HepG2 (cell line): Measurements from ENCODE around the gene XAF1. TPM values are rescaled to one million over a fixed set of nuclear protein-coding genes. Genes with fewer than 3 reads are reported as not detected.

Experiments
- AHR ChIP-seq: IDR thresholded peaks from 2 replicates; pipeline ENCODE4 v1.6.1; 2018; ENCODE audit warnings: missing genetic modification reagents, missing compliant biosample characterization
- GLI4 ChIP-seq: sonication (generic); formaldehyde crosslinking; IDR thresholded peaks from 2 replicates; pipeline ENCODE4 v1.5.1; 2020; ENCODE audit warnings: missing genetic modification reagents, mild to moderate bottlenecking, moderate library complexity, borderline replicate concordance
- SALL1 ChIP-seq: sonication (generic); formaldehyde crosslinking; IDR thresholded peaks from 2 replicates; pipeline ENCODE4 v1.8.0; 2022; ENCODE audit warnings: mild to moderate bottlenecking, missing genetic modification reagents
- polyA plus RNA-seq, 8 experiments: library from polyadenylated mRNA; depleted of rRNA in 3 of 8; stranded (reverse) in 7 of 8; unstranded in 1 of 8; fragments of >200 nt; fragmentation: Illumina TruSeq in 4 of 8; extraction: Trizol in 4 of 8; gene quantifications; 2 replicates each; pipeline versions ENCODE4 v1.2.1 to v1.2.3, GENCODE V29; 2011 to 2016; ENCODE audit warnings: low read depth in 4 of 8, missing spikeins in 1 of 8, mixed read lengths in 1 of 8; ENCODE audit not compliant: insufficient read depth in 1 of 8
- total RNA-seq, 5 experiments: library from RNA; depleted of rRNA; stranded (reverse); fragments of >200 nt; fragmentation: Illumina TruSeq; extraction: Trizol; gene quantifications; 2 replicates each; pipeline ENCODE4 v1.2.3, GENCODE V29; 2016; ENCODE audit warnings: low read depth in 1 of 5
- TF ChIP-seq, protein P1 (sequence below): sonication (generic); formaldehyde crosslinking; IDR thresholded peaks from 2 replicates; pipeline ENCODE4 v1.4.0; 2020; ENCODE audit warnings: mild to moderate bottlenecking, low read depth, missing genetic modification reagents
- TF ChIP-seq, protein P2 (sequence below): sonication (generic); formaldehyde crosslinking; IDR thresholded peaks from 2 replicates; pipeline ENCODE4 v1.5.0; 2020; ENCODE audit warnings: mild to moderate bottlenecking, missing genetic modification reagents, borderline replicate concordance

The XAF1 gene
- total and polyA plus RNA-seq, 2 of the 13 experiments (the other 11 are each of a cell fraction or from before 2014, with no cell fraction given): 1.2 to 2.4 TPM

DNA sequence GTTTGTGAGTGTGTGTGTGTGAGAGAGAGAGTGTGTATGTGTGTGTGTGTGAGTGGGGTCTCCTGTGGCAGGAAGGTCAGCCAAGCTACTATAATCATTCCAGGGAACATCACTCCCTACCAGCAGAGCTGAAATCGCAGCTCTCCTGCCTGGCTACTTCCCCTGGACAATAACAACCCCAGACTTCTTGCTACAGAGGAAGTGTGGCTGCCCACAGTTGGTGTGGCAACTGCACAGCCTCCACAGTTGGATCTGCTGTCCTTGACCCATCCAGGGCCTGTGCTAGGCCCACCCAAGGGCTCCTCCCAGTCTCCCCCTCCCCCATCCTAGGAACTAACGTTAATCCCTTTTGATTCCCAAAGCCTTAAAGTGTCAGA is 44.2 kb upstream of the XAF1 start (continued):
- TF ChIP-seq, protein P1, sequence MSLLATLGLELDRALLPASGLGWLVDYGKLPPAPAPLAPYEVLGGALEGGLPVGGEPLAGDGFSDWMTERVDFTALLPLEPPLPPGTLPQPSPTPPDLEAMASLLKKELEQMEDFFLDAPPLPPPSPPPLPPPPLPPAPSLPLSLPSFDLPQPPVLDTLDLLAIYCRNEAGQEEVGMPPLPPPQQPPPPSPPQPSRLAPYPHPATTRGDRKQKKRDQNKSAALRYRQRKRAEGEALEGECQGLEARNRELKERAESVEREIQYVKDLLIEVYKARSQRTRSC (CRISPR knock-in tag): no peak
- TF ChIP-seq, protein P2, sequence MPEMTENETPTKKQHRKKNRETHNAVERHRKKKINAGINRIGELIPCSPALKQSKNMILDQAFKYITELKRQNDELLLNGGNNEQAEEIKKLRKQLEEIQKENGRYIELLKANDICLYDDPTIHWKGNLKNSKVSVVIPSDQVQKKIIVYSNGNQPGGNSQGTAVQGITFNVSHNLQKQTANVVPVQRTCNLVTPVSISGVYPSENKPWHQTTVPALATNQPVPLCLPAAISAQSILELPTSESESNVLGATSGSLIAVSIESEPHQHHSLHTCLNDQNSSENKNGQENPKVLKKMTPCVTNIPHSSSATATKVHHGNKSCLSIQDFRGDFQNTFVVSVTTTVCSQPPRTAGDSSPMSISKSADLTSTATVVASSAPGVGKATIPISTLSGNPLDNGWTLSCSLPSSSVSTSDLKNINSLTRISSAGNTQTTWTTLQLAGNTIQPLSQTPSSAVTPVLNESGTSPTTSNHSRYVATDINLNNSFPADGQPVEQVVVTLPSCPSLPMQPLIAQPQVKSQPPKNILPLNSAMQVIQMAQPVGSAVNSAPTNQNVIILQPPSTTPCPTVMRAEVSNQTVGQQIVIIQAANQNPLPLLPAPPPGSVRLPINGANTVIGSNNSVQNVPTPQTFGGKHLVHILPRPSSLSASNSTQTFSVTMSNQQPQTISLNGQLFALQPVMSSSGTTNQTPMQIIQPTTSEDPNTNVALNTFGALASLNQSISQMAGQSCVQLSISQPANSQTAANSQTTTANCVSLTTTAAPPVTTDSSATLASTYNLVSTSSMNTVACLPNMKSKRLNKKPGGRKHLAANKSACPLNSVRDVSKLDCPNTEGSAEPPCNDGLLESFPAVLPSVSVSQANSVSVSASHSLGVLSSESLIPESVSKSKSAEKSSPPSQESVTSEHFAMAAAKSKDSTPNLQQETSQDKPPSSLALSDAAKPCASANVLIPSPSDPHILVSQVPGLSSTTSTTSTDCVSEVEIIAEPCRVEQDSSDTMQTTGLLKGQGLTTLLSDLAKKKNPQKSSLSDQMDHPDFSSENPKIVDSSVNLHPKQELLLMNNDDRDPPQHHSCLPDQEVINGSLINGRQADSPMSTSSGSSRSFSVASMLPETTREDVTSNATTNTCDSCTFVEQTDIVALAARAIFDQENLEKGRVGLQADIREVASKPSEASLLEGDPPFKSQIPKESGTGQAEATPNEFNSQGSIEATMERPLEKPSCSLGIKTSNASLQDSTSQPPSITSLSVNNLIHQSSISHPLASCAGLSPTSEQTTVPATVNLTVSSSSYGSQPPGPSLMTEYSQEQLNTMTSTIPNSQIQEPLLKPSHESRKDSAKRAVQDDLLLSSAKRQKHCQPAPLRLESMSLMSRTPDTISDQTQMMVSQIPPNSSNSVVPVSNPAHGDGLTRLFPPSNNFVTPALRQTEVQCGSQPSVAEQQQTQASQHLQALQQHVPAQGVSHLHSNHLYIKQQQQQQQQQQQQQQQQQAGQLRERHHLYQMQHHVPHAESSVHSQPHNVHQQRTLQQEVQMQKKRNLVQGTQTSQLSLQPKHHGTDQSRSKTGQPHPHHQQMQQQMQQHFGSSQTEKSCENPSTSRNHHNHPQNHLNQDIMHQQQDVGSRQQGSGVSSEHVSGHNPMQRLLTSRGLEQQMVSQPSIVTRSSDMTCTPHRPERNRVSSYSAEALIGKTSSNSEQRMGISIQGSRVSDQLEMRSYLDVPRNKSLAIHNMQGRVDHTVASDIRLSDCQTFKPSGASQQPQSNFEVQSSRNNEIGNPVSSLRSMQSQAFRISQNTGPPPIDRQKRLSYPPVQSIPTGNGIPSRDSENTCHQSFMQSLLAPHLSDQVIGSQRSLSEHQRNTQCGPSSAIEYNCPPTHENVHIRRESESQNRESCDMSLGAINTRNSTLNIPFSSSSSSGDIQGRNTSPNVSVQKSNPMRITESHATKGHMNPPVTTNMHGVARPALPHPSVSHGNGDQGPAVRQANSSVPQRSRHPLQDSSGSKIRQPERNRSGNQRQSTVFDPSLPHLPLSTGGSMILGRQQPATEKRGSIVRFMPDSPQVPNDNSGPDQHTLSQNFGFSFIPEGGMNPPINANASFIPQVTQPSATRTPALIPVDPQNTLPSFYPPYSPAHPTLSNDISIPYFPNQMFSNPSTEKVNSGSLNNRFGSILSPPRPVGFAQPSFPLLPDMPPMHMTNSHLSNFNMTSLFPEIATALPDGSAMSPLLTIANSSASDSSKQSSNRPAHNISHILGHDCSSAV (CRISPR knock-in tag): no peak
- TF ChIP-seq AHR (no peak), GLI4 (CRISPR knock-in tag) (no peak), SALL1 (CRISPR knock-in tag) (no peak; the same call in 1 of the 2 replicates)
